OCI-LY7 (cell line): ENCODE measurements around the gene OAF.

Source experiments
- CTCF ChIP-seq: fragments of 200-600 bp; sonication (generic); conservative IDR thresholded peaks from 2 replicates; pipeline ENCODE4 v1.5.1; 2014; ENCODE audit warnings: mild to moderate bottlenecking, antibody characterized with exemption, low read length, moderate library complexity, mixed read lengths
- EZH2phosphoT487 ChIP-seq: fragments of 200-600 bp; sonication (generic); IDR thresholded peaks from 2 replicates; pipeline ENCODE4 v1.6.1; 2018; ENCODE audit warnings: low read depth, borderline replicate concordance, mild to moderate bottlenecking, mixed run types, antibody characterized with exemption, low read length, moderate library complexity, mixed read lengths

- TF ChIP-seq CTCF, result no peak
- TF ChIP-seq EZH2phosphoT487, result no peak
Observed at GRCh38 chr11:120257346-120257745, 46.5 kb downstream of the OAF start.
